ENCODE measurements around the gene APOLD1. TPM values are rescaled to one million over a fixed set of nuclear protein-coding genes. Genes with fewer than 3 reads are reported as not detected.

APOLD1 gene
- total and polyA plus RNA-seq, 2 of the 4 experiments (the other 2 are of a cell fraction), result 2.3 to 4.5 TPM

GRCh38 chr12:12788131-12788530, 2.7 kb downstream of the APOLD1 start (continued):
- no peak for TF ChIP-seq CTCF (conservative IDR thresholded peaks at IDR 0.05; ENCODE audit: low read depth, low read length)

GRCh38 chr12:12788675-12789368, 3.4 kb downstream of the APOLD1 start:
- dilution Hi-C loops (cut with HindIII; ENCODE audit: low sequenced_read_pairs, unreplicated experiment) (no loop called here), intact Hi-C loops (cut with micrococcal nuclease) (loop anchor here (1.0 to 10.0 kb wide), 7 partner anchors 48 to 433 kb away; no protein-coding TSS in a partner anchor), in situ Hi-C loops (cut with MboI; ENCODE audit: low sequenced_read_pairs) (no loop called here)
- H2AFZ ChIP-seq (replicated peaks; ENCODE audit: low read length, poor library complexity), result peak overlapping the region; percentile 78
- peak overlapping the region; percentile 96 for H4K91ac ChIP-seq (ENCODE audit: insufficient read depth, low read depth, low read length)
- H3K4me3 ChIP-seq (ENCODE audit: insufficient read depth, low read depth, low read length), result no peak overlapping the region
- peak overlapping the region; percentile 96 for H2AK5ac ChIP-seq (ENCODE audit: low read depth, low read length)
- H3K9me1 ChIP-seq (ENCODE audit: insufficient read depth, low read length), result peaks cover 8% of the 10 kb centered on the region; the same call in 1 of the 2 replicates
- H3K4me2 ChIP-seq (ENCODE audit: low read depth, low read length), result no peak overlapping the region
- ChIA-PET POLR2A (ENCODE audit: unreplicated experiment) (no interaction called here), CTCF (interaction anchor here (0.6 to 2.1 kb wide), 7 partner anchors 9 to 198 kb away, joined by 3 to 6 read pairs (median 4); no protein-coding TSS in a partner anchor)
- no peaks in the 10 kb centered on the region for H3K36me3 ChIP-seq (ENCODE audit: control insufficient read depth, insufficient read depth, low read length)
- peak overlapping the region; percentile 32; the same call in 1 of the 2 replicates for H3K9ac ChIP-seq (ENCODE audit: low read depth, low read length)
- BruUV-seq (replicated peaks), result no TSS peak
- peak overlapping the region; percentile 66 for H2BK5ac ChIP-seq (ENCODE audit: low read depth, low read length, poor library complexity, severe bottlenecking)
- DNase-seq, result peak; percentile 82
- H4K5ac ChIP-seq (ENCODE audit: low read depth, low read length), result peak overlapping the region; percentile 93; the same call in 1 of the 2 replicates
- peak; percentile 50 for ATAC-seq (ENCODE audit: low read depth)
- H3K18ac ChIP-seq (ENCODE audit: low read depth, low read length), result peak overlapping the region; percentile 40; the same call in 1 of the 2 replicates
- H3K27ac ChIP-seq (ENCODE audit: insufficient read depth, low read length), result no peak overlapping the region
- peak overlapping the region; percentile 97 for H3K4ac ChIP-seq (ENCODE audit: low read depth, low read length)
- peak overlapping the region; percentile 98; the same call in 1 of the 3 replicates for H2BK15ac ChIP-seq (ENCODE audit: low read depth, low read length)
- H2BK20ac ChIP-seq (ENCODE audit: low read depth, low read length), result peak overlapping the region; percentile 83
- H3K9me3 ChIP-seq (ENCODE audit: control insufficient read depth, insufficient read depth, low read length), result no peaks in the 10 kb centered on the region
- H3K56ac ChIP-seq (ENCODE audit: extremely low read depth, insufficient read depth, low read length), result no peak overlapping the region
- 45% methylated on average over 6 of the region's 9 CpGs; no CpG with 5 or more reads in 1 of the 2 experiments for WGBS, 2 experiments (ENCODE audit: extremely low coverage in 2 of 2, insufficient read length in 1 of 2)
- H3K27me3 ChIP-seq (ENCODE audit: control insufficient read depth, insufficient read depth, low read length), result no peaks in the 10 kb centered on the region
- H2BK120ac ChIP-seq (ENCODE audit: low read depth, low read length), result peak overlapping the region; percentile 87
- H3K23ac ChIP-seq (ENCODE audit: low read depth, low read length), result peak overlapping the region; percentile 98; the same call in 1 of the 2 replicates
- no peaks in the 10 kb centered on the region for H4K20me1 ChIP-seq (ENCODE audit: insufficient read depth, low read length)
- peak overlapping the region; percentile 78; the same call in 1 of the 2 replicates for H3K14ac ChIP-seq (replicated peaks; ENCODE audit: low read depth, low read length)
- no peak overlapping the region for H2AK9ac ChIP-seq (replicated peaks; ENCODE audit: low read depth, low read length, poor library complexity)
- H3K79me1 ChIP-seq (ENCODE audit: low read depth in 1 of 2, low read length in 2 of 2), result peaks cover 8 to 37% of the 10 kb centered on the region in 2 experiments; a peak in 3 of 4 replicates
- H3K4me1 ChIP-seq (ENCODE audit: control insufficient read depth, insufficient read depth, low read length), result peaks cover 19% of the 10 kb centered on the region
- peak overlapping the region; percentile 89 to 94 for H4K8ac ChIP-seq (ENCODE audit: low read depth in 2 of 2, low read length in 2 of 2)
- peak; percentile 87 for TF ChIP-seq RAD21 (IDR thresholded peaks at IDR 0.05; ENCODE audit: low read length)
- no peak for TF ChIP-seq ELK1 (IDR thresholded peaks at IDR 0.05; ENCODE audit: borderline replicate concordance, low read depth, low read length)
- TF ChIP-seq RCOR1 (IDR thresholded peaks at IDR 0.05; ENCODE audit: insufficient replicate concordance, low read length), result no peak
- TF ChIP-seq CTCF (conservative IDR thresholded peaks at IDR 0.05; ENCODE audit: low read depth, low read length), result peak; percentile 81
- TF ChIP-seq USF2 (IDR thresholded peaks at IDR 0.05; ENCODE audit: low read depth, low read length), result no peak
- no peak for TF ChIP-seq MAZ (IDR thresholded peaks at IDR 0.05; ENCODE audit: borderline replicate concordance, low read depth, low read length)
- TF ChIP-seq NFE2L2 (IDR thresholded peaks at IDR 0.05; ENCODE audit: low read depth, low read length), result no peak

All from IMR-90 (cell line).